Prostate gland (tissue), 2 donors: ENCODE data around the gene LCE2D. TPM values are rescaled to one million over a fixed set of nuclear protein-coding genes. Genes with fewer than 3 reads are reported as not detected.

Experiments used
- DNase-seq: peaks from one replicate; pipeline ENCODE4 v3.0.0-alpha.2; 2019; ENCODE audit warnings: low spot score
- H3K27ac ChIP-seq, 2 donors: fragments of 200-600 bp; sonication (generic); 2 replicates each; pipeline ENCODE4 v1.5.1; 2017 to 2019
- H3K27me3 ChIP-seq: fragments of 200-600 bp; sonication (generic); replicated peaks from 2 replicates; pipeline ENCODE4 v1.5.1; 2019; ENCODE audit not compliant: insufficient read depth
- H3K36me3 ChIP-seq, 2 donors: fragments of 200-600 bp; sonication (generic); 1 replicate in 1 of 2; 2 replicates in 1 of 2; pipeline versions ENCODE4 v1.5.1 to v1.8.1; 2017 to 2019
- H3K4me1 ChIP-seq: fragments of 200-600 bp; sonication (generic); replicated peaks from 2 replicates; pipeline ENCODE4 v1.5.1; 2019
- H3K4me3 ChIP-seq, 2 donors: fragments of 200-600 bp; sonication (generic); 2 replicates each; pipeline ENCODE4 v1.5.1; 2017 to 2019
- H3K9me3 ChIP-seq: fragments of 200-600 bp; sonication (generic); 2 replicates; pipeline ENCODE4 v1.5.1; 2017
- CTCF ChIP-seq, 4 experiments: fragments of 200-600 bp in 2 of 4; fragments of 450-650 bp in 2 of 4; sonication (generic) in 2 of 4; IDR thresholded peaks; 1 replicate in 3 of 4; 2 replicates in 1 of 4; pipeline ENCODE4 v1.5.1; 2016 to 2019; ENCODE audit warnings: antibody characterized with exemption in 4 of 4, mild to moderate bottlenecking in 2 of 4, moderate library complexity in 2 of 4
- POLR2A ChIP-seq: fragments of 450-650 bp; IDR thresholded peaks from one replicate; pipeline ENCODE4 v1.6.1; 2016; ENCODE audit warnings: antibody characterized with exemption, mild to moderate bottlenecking
- POLR2AphosphoS5 ChIP-seq: sonication (generic); formaldehyde crosslinking; IDR thresholded peaks from one replicate; pipeline ENCODE4 v1.6.1; 2017; ENCODE audit warnings: antibody characterized with exemption
- WGBS: methylation state at CpG from one replicate; pipeline ENCODE4 v1.1.5; 2018; 5-methylcytosine and 5-hydroxymethylcytosine counted together
- intact Hi-C: fragments of 100-400 bp; cut with DNase I; formaldehyde crosslinking; loops from one replicate; pipeline ENCODE4 v1.14.2; 2022
- total RNA-seq, 2 donors: library from RNA; depleted of rRNA; stranded (reverse); fragments of >200 nt; gene quantifications; one replicate each; pipeline ENCODE4 v1.1.0, GENCODE V29; 2016

Gene LCE2D
- total RNA-seq = not detected

DNA sequence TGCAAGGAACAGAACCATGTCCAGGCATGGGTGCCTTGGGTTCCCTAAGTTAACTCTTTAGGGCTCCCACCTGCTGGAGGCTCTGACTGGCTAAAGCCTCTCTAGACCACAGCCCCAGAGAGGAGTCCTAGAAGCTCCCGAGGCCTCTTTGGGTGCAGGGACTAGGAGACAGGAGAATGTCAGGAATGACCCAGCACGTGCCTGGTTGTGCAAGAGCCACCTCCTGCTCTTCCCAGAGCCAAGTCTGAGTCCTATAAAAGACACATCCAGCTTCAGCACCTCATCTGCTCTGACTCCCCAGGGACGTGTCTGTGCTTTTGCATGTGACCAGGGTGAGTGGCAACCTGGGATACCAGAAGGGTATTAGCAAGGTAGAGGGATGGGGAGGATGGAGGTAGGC, at the start of gene LCE2D:
LCE2D (plus strand) TSS at position 283 of the 400 bp plus-strand sequence. CDS start 726 bp downstream, outside the sequence.
- intact Hi-C loops = no loop called here
- no peak for DNase-seq
- no peaks in the 10 kb centered on the region for H3K9me3 ChIP-seq
- no peak within 1 kb of the TSS for H3K4me3 ChIP-seq
- H3K27me3 ChIP-seq = no peaks in the 10 kb centered on the region
- H3K27ac ChIP-seq = no peak within 1 kb of the TSS
- H3K36me3 ChIP-seq = no peaks in the 10 kb centered on the region
- H3K4me1 ChIP-seq = no peaks in the 10 kb centered on the region
- 58% methylated on average over 3 of the region's 3 CpGs for WGBS
- TF ChIP-seq POLR2A (no peak), CTCF (IDR thresholded peaks at IDR 0.05) (no peak), POLR2AphosphoS5 (no peak)

DNA sequence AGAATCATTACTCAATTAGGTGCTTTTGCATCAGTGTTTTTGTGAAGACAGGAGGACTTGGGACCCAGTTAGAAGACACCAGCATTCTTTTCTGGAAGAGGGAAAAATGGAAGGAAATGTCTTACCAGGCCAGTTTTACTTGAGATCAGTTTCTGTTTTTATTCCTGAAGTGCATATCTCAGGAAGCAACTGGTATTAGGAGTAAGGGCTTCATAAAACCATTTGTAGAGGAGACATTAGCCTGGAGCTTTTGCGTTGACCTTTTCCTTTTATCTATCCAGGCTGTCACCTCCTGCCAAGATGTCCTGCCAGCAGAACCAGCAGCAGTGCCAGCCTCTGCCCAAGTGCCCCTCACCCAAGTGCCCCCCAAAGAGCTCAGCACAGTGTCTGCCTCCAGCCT, 49.7 kb upstream of the LCE2D start, which contains the start of gene LCE3B:
LCE3B (plus strand) TSS at position 301 of the 400 bp plus-strand sequence; CDS start at position 301, 0 bp downstream.
- DNase-seq = no peak
- no peak within 1 kb of the TSS for H3K27ac ChIP-seq
- no peaks in the 10 kb centered on the region for H3K36me3 ChIP-seq
- no peaks in the 10 kb centered on the region for H3K27me3 ChIP-seq
- TF ChIP-seq CTCF (IDR thresholded peaks at IDR 0.05) (no peak), POLR2AphosphoS5 (no peak), POLR2A (no peak)
- intact Hi-C loops = no loop called here
- no peaks in the 10 kb centered on the region for H3K4me1 ChIP-seq
- no peak within 1 kb of the TSS for H3K4me3 ChIP-seq
- WGBS = 100% methylated on average over 1 of the region's 1 CpG
- no peaks in the 10 kb centered on the region for H3K9me3 ChIP-seq

DNA sequence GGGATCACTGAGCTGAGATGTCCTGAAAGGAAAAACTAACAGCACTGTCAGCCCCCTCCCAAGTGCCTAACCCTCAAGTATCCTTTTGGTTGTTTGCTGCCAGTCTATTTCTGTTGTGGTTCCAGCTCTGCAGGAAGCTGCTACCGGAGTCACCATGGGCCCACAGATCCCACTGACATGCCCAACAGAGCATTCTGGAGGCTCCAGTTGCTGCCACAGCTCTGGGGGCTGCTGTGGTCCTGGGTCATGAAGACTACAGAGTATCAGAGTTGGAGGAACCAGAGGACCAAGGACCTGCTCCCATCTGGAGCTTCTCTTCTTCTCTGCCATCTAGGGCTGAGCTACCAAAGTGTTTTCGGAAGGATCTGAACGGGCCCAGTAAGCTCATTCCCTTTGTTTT, 41.2 kb upstream of the LCE2D start:
- 88% methylated on average over 3 of the region's 3 CpGs for WGBS
- Histone ChIP-seq H3K9me3 (no peaks in the 10 kb centered on the region), H3K27me3 (no peaks in the 10 kb centered on the region), H3K4me3 (no peak overlapping the region), H3K4me1 (no peaks in the 10 kb centered on the region), H3K36me3 (no peaks in the 10 kb centered on the region), H3K27ac (no peak overlapping the region)
- DNase-seq = no peak
- intact Hi-C loops = loop anchor here (5.0 kb wide), 1 partner anchor 45 kb away; no protein-coding TSS in a partner anchor
- no peak for TF ChIP-seq POLR2AphosphoS5

- no peak within 1 kb of the TSS for H3K4me3 ChIP-seq
- H3K27me3 ChIP-seq = no peaks in the 10 kb centered on the region
- no peak for DNase-seq
- H3K9me3 ChIP-seq = no peaks in the 10 kb centered on the region
- no peaks in the 10 kb centered on the region for H3K4me1 ChIP-seq
- H3K27ac ChIP-seq = no peak within 1 kb of the TSS
- 56% methylated on average over 10 of the region's 10 CpGs for WGBS
- no peaks in the 10 kb centered on the region for H3K36me3 ChIP-seq
- TF ChIP-seq POLR2AphosphoS5 = no peak
- no peak for TF ChIP-seq CTCF (IDR thresholded peaks at IDR 0.05)
- no peak for TF ChIP-seq POLR2A
- intact Hi-C loops = loop anchor here (5.0 kb wide), 1 partner anchor 46 kb away; no protein-coding TSS in a partner anchor
These were observed 40.4 kb upstream of the LCE2D start, which contains the start of gene LCE3A for GRCh38 chr1:152622803-152623202. LCE3A (minus strand) TSS chr1:152623103; CDS start chr1:152623103, 0 bp downstream.

- no peak for DNase-seq
- intact Hi-C loops = loop anchor here (5.0 kb wide), 1 partner anchor 46 kb away; no protein-coding TSS in a partner anchor
- H3K27me3 ChIP-seq = no peaks in the 10 kb centered on the region
- H3K4me1 ChIP-seq = no peaks in the 10 kb centered on the region
- TF ChIP-seq POLR2A (no peak), POLR2AphosphoS5 (no peak), CTCF (IDR thresholded peaks at IDR 0.05) (no peak)
- 18% methylated on average over 28 of the region's 29 CpGs for WGBS
- H3K27ac ChIP-seq = no peak overlapping the region
- H3K9me3 ChIP-seq = no peaks in the 10 kb centered on the region
- no peaks in the 10 kb centered on the region for H3K36me3 ChIP-seq
- H3K4me3 ChIP-seq = no peak overlapping the region
These were observed 39.9 kb upstream of the LCE2D start for GRCh38 chr1:152623203-152623844.
